Activated naive CD8-positive, alpha-beta T cell treated with anti-CD3 and anti-CD28 coated beads for 36 hours (primary cell): ENCODE measurements around the gene LMTK3. TPM values are rescaled to one million over a fixed set of nuclear protein-coding genes. Genes with fewer than 3 reads are reported as not detected.

Experiments
- DNase-seq: peaks from one replicate; pipeline ENCODE4 v3.0.0; 2021
- H3K27ac Mint-ChIP-seq: one replicate; pipeline ENCODE4 v1.8.0; 2022; ENCODE audit warnings: mild to moderate bottlenecking, moderate library complexity, mixed read lengths
- H3K27me3 Mint-ChIP-seq: one replicate; pipeline ENCODE4 v1.8.0; 2022; ENCODE audit warnings: mild to moderate bottlenecking, mixed read lengths
- H3K36me3 Mint-ChIP-seq: one replicate; pipeline ENCODE4 v1.8.0; 2021; ENCODE audit warnings: mild to moderate bottlenecking, mixed read lengths
- H3K4me1 Mint-ChIP-seq: one replicate; pipeline ENCODE4 v1.8.0; 2021; ENCODE audit warnings: mixed read lengths
- H3K4me3 Mint-ChIP-seq: one replicate; pipeline ENCODE4 v1.8.0; 2022; ENCODE audit warnings: mild to moderate bottlenecking, moderate library complexity, mixed read lengths
- H3K9me3 Mint-ChIP-seq: one replicate; pipeline ENCODE4 v1.8.0; 2022; ENCODE audit warnings: mixed read lengths
- total RNA-seq, 2 experiments: library from RNA; stranded (reverse); gene quantifications; one replicate each; pipeline ENCODE4 v1.2.3, GENCODE V29; 2021

LMTK3 gene
- total RNA-seq, 2 experiments from 2014 or later: 2.2 to 2.8 TPM

DNA sequence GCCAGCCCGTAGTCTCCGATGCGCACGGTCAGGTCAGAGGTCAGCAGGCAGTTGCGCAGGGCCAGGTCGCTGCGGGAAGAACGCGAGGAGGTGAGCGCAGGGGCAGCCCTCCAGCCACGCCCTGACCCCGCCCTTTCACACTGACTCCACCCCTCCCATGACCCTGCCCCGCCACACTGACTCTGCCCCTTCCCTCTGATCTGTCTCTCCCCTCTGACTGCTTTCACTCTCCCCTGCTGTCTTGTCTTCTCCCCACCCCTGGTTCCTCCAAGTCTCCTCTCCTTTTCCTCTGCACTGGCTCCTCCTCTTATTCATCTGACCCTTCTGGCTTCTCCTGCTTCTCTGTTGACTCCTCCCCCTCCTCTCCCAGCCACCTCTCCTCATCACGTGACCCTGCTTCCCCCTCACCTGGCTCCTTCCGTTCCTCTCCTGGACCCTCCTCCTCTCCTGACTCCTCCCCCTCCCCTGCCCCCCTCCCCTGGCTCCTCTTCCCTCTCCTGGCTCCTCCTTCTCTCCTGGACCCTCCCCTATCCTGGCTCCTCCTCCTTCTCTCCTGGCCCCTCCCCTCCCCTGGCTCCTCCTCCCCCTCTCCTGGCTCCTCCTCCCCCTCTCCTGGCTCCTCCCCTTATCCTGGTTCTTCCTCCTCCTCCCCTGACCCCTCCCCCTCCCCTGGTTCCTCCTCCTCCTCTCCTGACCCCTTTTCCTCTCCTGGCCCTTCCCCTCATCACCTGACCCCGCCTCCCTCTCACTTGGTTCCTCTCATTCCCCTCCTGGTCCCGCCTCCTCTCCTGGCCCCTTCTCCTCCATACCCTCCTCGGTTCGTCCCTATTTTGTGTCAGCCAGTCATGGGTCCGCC lies 9.9 kb downstream of the LMTK3 start:
- Mint-ChIP-seq H3K4me3 (peak overlapping the region; percentile 57), H3K36me3 (no peaks in the 10 kb centered on the region), H3K27me3 (peaks cover 8% of the 10 kb centered on the region), H3K4me1 (peaks cover 11% of the 10 kb centered on the region), H3K27ac (peak overlapping the region; percentile 51), H3K9me3 (no peaks in the 10 kb centered on the region)
- peak; percentile 74 for DNase-seq

DNA sequence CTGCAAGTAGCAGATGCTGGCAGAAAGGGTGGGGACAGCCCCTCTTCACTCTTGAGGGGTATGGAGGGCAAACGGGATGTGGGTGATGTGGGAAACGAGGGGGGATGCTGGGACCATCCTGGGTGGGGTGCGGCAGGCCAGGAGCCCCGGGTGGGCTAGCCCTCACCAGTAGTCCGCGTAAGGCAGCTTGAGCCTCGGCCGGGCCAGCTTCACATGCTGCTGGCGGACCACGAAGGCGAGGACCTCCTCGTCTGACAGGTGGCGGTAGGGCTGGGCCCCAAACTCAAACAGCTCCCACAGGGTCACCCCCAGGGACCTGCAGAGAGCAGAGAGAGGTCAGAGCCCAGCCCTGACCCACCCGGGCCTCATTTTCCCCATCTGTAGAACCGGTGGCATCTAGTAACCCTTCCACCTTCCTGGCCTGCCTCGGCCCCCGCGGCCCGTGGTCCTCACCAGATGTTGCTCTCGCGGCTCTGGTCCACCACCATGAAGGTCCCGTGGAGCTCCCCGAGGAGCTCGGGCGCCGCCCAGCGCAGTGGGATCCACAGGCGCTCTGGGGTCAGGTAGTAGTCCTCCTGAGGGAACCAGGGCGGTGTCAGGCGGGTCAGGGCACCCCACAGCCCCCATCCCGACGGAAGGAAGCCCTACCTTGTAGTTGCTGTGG lies 10.7 kb downstream of the LMTK3 start:
- no peaks in the 10 kb centered on the region for H3K9me3 Mint-ChIP-seq
- no peak for DNase-seq
- H3K4me1 Mint-ChIP-seq: peaks cover 11% of the 10 kb centered on the region
- H3K27me3 Mint-ChIP-seq: peaks cover 8% of the 10 kb centered on the region
- H3K36me3 Mint-ChIP-seq: no peaks in the 10 kb centered on the region
- H3K4me3 Mint-ChIP-seq: peak overlapping the region; percentile 57
- H3K27ac Mint-ChIP-seq: no peak overlapping the region

DNA sequence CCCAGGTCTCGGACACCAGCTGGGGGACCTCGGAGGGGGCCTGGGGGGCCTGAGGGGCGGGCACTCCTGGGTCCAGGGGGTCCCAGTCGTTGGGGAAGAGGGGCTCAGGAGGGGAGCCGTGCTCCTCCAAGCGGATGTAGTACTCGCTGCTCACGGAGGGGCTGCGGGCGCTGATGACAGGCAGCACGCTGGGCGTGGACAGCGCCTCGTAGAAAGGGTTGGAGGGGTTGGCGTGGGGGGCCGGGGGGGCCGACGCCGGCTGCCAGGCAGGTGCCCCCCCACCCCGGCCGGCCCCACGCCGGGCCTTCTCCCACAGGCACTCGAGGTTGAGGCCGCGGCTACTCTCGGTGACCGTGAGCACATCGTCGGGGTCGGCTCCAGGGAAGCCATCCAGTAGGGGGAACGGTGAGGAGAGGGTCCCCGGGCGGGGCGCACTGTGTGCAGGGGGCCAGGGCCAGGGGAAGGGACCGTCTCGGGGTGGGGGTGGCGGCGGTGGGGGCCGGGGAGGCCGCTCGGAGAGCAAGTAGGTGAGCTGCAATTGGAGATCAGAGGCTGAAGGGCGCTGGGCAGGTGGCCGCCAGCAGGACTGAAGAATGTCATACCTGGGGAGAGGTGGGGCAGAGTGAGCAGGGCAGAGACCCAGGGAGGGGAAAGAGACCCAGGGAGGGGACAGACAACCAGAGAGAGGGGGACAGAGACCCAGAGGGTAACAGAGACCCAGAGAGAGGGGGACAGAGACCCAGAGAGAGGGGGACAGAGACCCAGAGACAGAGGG lies 12.1 kb downstream of the LMTK3 start:
- no peaks in the 10 kb centered on the region for H3K9me3 Mint-ChIP-seq
- DNase-seq: no peak
- no peak overlapping the region for H3K27ac Mint-ChIP-seq
- no peaks in the 10 kb centered on the region for H3K36me3 Mint-ChIP-seq
- no peak overlapping the region for H3K4me3 Mint-ChIP-seq
- H3K27me3 Mint-ChIP-seq: peaks cover 20% of the 10 kb centered on the region
- peaks cover 12% of the 10 kb centered on the region for H3K4me1 Mint-ChIP-seq

DNA sequence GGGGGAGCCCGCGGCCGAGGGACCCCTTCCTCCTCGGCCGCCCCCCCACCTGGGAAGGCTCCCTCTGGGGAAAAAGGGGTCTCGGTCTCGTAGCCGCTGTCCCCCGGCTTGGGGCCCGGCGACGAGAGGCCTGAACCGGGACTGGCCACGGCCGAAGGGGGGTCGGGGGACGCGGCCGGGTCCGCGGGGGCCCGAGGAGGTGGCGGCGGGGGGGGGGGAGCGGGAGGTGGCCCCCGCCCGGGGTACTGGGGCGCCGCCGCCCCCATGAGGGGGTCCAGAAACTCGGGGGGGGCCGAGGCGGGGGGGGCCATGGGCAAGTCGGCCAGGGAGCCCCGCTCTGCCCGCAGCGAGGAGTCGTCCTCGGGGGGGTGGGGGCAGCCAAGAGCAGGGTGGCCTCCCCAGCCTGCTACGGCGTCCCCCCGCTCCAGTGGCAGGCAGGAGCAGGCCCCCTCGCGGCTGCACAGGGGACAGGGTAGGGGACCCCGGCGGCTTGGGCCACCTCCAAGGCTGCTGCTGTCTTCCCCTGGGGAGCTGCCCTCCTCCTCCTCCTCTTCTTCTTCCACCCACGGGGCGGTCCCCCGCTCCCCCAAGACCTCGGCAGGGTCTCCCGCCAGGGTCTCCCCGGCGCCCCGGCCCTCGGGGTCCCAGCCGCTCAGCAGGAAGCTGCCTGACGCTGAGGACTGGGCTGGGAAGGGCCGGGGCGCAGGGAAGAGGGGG lies 12.9 kb downstream of the LMTK3 start:
- peaks cover 25% of the 10 kb centered on the region for H3K27me3 Mint-ChIP-seq
- H3K36me3 Mint-ChIP-seq: no peaks in the 10 kb centered on the region
- H3K27ac Mint-ChIP-seq: no peak overlapping the region
- DNase-seq: no peak
- no peak overlapping the region for H3K4me3 Mint-ChIP-seq
- H3K9me3 Mint-ChIP-seq: no peaks in the 10 kb centered on the region
- H3K4me1 Mint-ChIP-seq: peaks cover 12% of the 10 kb centered on the region

DNA sequence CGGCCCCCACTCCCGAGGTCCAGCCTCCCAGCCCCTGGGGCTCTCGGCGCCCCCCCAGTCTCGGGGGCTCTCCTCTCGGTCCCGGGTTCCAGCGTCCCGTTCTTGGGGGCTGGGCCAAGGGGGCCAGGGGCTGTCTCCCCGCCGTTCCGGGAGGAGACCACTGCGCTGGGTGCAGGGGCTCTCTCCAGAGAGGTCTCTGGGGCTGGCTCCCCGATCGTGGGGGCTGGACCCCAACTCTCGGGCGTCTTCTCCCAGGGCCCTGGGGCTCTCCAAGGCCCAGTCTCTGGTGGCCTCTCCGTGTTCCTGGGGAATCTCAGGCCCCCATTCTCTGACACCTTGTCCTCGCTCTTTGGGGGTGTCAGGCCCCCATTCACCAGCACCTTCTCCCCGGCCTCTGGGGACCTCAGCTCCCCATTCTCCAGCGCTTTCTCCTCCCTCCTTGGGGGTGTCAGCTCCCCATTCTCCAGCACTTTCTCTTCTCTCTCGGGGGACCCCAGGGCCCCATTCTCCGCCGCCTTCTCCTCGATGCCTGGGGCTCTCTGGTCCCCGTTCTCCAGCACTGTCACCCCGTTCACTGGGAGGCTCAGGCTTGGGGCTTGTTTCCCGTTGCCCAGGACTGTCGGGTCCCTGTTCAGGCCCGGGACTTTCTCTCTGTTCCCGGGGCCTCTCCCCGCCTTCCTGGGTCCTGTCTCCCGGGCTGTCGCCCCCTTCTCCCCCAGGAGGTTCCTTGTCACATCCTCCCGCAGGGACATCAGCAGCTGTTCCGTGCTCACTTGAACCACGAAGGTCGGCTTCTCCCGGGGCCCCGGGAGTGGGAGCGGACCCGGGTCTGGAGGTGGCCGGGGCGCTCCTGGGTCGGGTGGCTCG lies 13.7 kb downstream of the LMTK3 start:
- H3K4me3 Mint-ChIP-seq: no peak overlapping the region
- H3K27me3 Mint-ChIP-seq: peaks cover 26% of the 10 kb centered on the region
- no peak for DNase-seq
- H3K9me3 Mint-ChIP-seq: no peaks in the 10 kb centered on the region
- peaks cover 13% of the 10 kb centered on the region for H3K4me1 Mint-ChIP-seq
- H3K27ac Mint-ChIP-seq: no peak overlapping the region
- peaks cover under 1% of the 10 kb centered on the region for H3K36me3 Mint-ChIP-seq

DNA sequence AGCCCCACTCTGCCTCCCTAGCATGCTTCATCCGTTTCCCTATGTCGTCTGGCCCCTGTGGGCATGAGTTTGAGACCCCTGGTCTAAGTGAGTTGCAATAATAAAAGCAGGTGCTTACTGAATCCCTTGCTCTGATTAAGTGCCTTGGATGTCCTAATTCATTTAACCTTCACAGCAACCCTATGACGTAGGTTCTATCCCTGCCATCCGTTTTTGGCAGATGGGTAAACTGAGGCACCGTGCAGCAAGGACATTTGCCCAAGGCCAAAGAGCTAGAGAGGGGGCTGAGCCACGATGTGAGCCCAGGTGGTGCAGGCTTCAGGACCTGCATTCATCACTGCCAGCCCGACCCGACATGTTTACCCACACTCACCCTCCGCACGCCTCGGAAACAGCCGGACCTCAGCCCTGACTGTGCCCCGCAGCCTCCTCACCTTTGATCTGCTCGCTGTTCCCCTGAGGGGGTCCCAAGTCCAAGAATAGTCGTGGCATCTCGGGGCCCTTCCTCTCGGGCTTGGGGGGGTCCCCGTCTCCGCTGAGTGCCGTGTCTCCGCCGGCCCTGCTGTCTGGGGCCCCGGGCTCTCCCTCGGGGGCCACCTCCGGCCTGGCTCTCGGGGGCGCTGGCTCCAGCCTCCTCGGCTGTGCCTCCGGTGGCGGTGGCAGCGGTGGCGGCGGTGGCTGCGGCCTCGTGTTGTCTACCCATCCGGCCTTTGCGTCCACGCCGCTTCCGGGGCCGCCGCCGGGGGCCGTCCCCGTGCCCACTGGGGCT lies 14.5 kb downstream of the LMTK3 start:
- H3K27ac Mint-ChIP-seq: no peak overlapping the region
- peaks cover 20% of the 10 kb centered on the region for H3K4me1 Mint-ChIP-seq
- H3K27me3 Mint-ChIP-seq: peaks cover 34% of the 10 kb centered on the region
- H3K4me3 Mint-ChIP-seq: no peak overlapping the region
- DNase-seq: no peak
- H3K36me3 Mint-ChIP-seq: peaks cover 7% of the 10 kb centered on the region
- no peaks in the 10 kb centered on the region for H3K9me3 Mint-ChIP-seq

DNA sequence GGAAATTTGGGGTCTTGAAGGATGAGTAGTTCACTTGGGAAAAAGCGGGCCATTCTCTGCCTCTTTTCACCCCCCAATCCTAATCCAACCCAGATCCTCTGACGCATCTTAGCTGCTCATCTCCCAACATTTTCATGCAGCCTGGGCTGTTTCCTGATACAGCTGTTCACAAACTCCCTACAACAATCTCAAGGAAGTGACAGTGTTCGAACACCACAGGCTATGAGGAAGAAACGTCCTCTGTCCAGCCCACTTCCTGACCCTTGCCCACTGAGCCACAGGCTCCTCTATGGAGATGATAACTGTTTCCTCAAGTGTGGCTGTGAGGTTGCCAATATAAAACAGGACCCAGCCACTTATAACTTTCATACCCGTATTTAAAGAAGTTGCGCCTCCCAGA lies 16.2 kb downstream of the LMTK3 start:
- no peaks in the 10 kb centered on the region for H3K9me3 Mint-ChIP-seq
- H3K4me3 Mint-ChIP-seq: no peak overlapping the region
- no peak for DNase-seq
- peaks cover 47% of the 10 kb centered on the region for H3K27me3 Mint-ChIP-seq
- peaks cover 24% of the 10 kb centered on the region for H3K4me1 Mint-ChIP-seq
- peaks cover 7% of the 10 kb centered on the region for H3K36me3 Mint-ChIP-seq
- no peak overlapping the region for H3K27ac Mint-ChIP-seq

DNA sequence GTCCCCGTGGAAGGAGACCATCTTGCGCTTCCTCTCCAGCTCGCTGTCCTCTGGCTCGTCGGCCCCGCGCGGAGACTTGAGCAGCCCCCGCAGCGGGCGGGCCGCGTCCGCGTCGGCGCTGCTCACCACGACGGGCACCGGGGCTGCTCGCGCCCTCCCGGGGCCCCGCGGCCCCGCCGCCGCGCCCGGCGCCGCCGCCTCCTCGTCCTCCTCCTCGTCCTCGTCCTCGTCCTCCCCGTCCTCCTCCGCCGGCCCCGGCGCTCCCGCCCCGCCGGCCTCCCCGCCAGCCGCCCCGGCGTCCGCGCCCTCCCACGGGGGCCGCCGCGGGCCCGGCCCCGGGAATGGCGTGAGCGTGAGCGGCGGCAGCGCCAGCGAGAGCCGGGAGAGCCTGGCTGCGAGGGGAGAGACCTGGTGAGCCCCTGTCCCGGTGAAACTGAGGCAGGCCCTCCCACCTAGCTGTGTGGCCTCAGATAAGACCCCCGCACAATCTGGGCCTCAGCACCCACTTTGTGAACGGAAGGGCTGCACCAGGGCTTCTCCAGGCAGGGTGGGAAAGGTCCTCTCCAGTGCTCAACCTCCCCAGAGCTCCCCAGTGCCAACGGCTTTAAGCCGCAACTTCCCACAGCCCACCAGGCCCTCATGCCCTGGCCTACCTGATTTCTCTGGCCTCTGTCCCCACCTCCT lies 17.8 kb downstream of the LMTK3 start:
- peak overlapping the region; percentile 71 for H3K4me3 Mint-ChIP-seq
- H3K27me3 Mint-ChIP-seq: peaks cover 49% of the 10 kb centered on the region
- H3K27ac Mint-ChIP-seq: no peak overlapping the region
- no peak for DNase-seq
- H3K9me3 Mint-ChIP-seq: no peaks in the 10 kb centered on the region
- H3K36me3 Mint-ChIP-seq: peaks cover 7% of the 10 kb centered on the region
- H3K4me1 Mint-ChIP-seq: peaks cover 32% of the 10 kb centered on the region

DNA sequence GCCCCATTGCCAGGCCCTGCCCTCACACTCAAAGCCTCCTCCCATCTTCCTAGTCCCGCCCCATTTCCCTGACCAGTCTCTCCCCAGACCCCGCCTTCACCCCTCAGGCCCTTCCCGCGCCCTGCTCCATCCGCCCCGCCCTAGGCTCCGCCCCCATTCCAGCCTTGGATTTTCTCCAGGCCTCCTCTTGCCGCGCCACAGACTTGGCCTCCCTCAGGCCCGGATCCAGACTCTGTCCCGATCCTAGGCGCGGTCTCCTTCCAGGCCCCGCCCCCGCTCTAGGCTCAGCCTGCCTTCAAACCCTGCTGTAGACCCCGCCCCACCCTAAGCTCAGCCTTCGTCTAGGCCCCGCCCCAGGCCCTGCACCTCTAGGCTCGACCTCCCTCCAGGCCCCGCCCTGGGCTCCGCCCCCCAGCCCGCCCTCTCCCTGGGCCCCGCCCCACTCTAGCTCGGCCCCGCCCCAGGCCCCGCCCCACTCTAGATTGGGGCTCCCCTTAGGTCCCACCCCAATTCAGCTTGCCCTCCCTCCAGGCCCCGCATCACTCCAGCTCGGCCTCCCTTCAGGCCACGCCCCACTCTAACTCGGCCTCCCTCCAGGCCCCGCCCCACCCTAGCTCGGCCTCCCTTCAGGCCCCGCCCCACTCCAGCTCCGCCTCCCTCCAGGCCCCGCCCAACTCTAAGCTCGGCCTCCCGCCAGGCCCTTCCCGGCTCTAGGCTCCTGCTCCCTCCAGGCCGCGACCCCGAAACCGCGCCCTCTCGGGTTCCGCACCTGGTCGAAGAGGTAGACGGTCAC lies 18.5 kb downstream of the LMTK3 start:
- H3K9me3 Mint-ChIP-seq: no peaks in the 10 kb centered on the region
- peak overlapping the region; percentile 51 for H3K27ac Mint-ChIP-seq
- H3K4me1 Mint-ChIP-seq: peaks cover 32% of the 10 kb centered on the region
- DNase-seq: peak; percentile 81
- peaks cover 48% of the 10 kb centered on the region for H3K27me3 Mint-ChIP-seq
- peak overlapping the region; percentile 61 for H3K4me3 Mint-ChIP-seq
- H3K36me3 Mint-ChIP-seq: peaks cover 7% of the 10 kb centered on the region

DNA sequence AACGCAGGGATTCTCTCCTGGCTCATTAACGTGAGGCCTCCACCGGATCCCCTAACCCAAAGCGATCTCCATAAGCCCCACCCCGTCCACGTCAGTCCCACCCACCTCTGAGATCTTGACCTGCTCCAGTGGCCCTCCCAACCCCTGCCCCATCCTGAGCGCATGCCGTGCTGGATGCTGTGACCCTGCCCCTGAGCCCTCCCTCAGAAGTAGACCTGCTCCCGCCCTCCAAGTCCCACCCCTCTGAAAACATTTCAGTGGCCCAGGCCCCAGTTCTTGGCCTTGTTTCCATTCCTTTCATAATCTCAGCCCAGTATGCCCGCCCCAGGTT lies 19.9 kb downstream of the LMTK3 start:
- DNase-seq: no peak
- Mint-ChIP-seq H3K27ac (no peak overlapping the region), H3K4me3 (peak overlapping the region; percentile 22), H3K9me3 (no peaks in the 10 kb centered on the region), H3K27me3 (peaks cover 41% of the 10 kb centered on the region), H3K4me1 (peaks cover 32% of the 10 kb centered on the region), H3K36me3 (peaks cover 7% of the 10 kb centered on the region)

DNA sequence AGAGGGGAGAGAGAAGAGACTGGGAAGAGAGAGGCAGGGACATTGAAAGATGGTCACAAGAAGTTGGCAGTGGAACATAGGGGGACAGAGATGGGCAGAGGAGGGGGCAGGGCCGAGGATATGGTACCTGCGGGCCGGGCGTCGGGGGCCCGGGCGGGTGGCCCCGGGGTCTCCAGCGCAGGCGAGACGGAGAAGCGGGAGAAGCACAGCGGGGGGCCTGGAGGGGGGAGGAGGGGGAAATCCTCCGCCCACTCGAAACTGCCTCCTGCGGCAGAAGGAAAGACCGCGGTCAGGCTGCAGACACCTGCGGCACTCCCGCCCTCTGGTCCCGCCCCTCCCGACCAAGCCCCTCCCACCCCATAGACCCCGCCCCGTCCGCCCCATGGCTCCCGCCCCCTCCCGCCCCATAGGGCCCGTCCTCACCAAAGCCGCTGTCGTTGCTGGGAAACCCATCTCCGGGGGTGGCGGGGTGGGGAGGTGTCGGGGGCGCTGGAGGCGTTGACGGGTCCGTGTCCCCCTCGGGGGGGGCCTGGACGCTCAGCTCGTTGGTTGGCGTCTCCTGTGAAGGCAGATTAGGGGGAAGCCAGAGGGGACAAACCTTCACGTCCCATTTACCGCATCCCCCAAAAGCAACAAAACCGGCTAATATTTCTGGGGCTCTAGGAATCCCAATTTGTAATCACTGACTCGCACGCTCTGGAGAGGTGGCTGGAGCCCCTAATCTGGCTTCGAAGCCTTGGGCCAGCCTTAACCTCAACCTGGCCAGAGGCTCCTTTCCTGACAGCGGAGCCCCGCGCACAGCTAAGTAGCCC lies 20.4 kb downstream of the LMTK3 start:
- Mint-ChIP-seq H3K36me3 (peaks cover 7% of the 10 kb centered on the region), H3K27ac (no peak overlapping the region), H3K4me3 (peak overlapping the region; percentile 39), H3K4me1 (peaks cover 32% of the 10 kb centered on the region), H3K27me3 (peaks cover 41% of the 10 kb centered on the region), H3K9me3 (no peaks in the 10 kb centered on the region)
- DNase-seq: peak; percentile 60
